ENCODE data around the gene DOCK10. TPM values are rescaled to one million over a fixed set of nuclear protein-coding genes. Genes with fewer than 3 reads are reported as not detected.

DOCK10 gene
- total and polyA plus RNA-seq, 2 donors (not counting 3 experiments of a cell fraction or from before 2014, with no cell fraction given) = 5.8 to 23.0 TPM

GRCh38 chr2:224833986-224834385 lies 208.3 kb downstream of the DOCK10 start:
- no peak overlapping the region for H3K9ac ChIP-seq (replicated peaks; ENCODE audit: extremely low read depth, insufficient read depth, low read length)
- DNase-seq (ENCODE audit: low read depth, low spot score) (no peak), FAIRE-seq (no peak)
- no peak overlapping the region for H2AFZ ChIP-seq (ENCODE audit: low read depth, low read length)
- no peaks in the 10 kb centered on the region for H4K20me1 ChIP-seq (replicated peaks; ENCODE audit: control insufficient read depth, extremely low read depth, insufficient read depth, low read length)
- H3K9me3 ChIP-seq (replicated peaks; ENCODE audit: control insufficient read depth, insufficient read depth, low read length) = no peaks in the 10 kb centered on the region
- no peaks in the 10 kb centered on the region for H3K27me3 ChIP-seq (ENCODE audit: control insufficient read depth in 2 of 2, insufficient read depth in 2 of 2, low read length in 2 of 2)
- no peaks in the 10 kb centered on the region for H3K79me2 ChIP-seq (ENCODE audit: control insufficient read depth, insufficient read depth, low read length)
- POLR2A ChIA-PET = no interaction called here
- peaks cover 29% of the 10 kb centered on the region for H3K4me1 ChIP-seq (ENCODE audit: control insufficient read depth, extremely low read depth, insufficient read depth, low read length)
- H3K4me2 ChIP-seq (ENCODE audit: insufficient read depth, low read length) = no peak overlapping the region
- dilution Hi-C loops (cut with MboI; ENCODE audit: extremely low pct_ligation_motif_present, low sequenced_read_pairs) (no loop called here), intact Hi-C loops (cut with micrococcal nuclease) (no loop called here)
- TF ChIP-seq POLR2AphosphoS5 (IDR thresholded peaks at IDR 0.05; ENCODE audit: insufficient read depth, low read depth, low read length) = no peak
- no peak for TF ChIP-seq GATA2 (IDR thresholded peaks at IDR 0.05; ENCODE audit: insufficient read depth, insufficient read length, low read depth, low read length)
- TF ChIP-seq FOS (IDR thresholded peaks at IDR 0.05; ENCODE audit: borderline replicate concordance, insufficient read depth, low read length) = no peak
- no peak for TF ChIP-seq EZH2 (IDR thresholded peaks at IDR 0.05; ENCODE audit: borderline replicate concordance, low read depth, low read length, severe bottlenecking)
- no peak for TF ChIP-seq MYC (IDR thresholded peaks at IDR 0.05; ENCODE audit: low read depth, low read length)
- no peak for TF ChIP-seq POLR2A (IDR thresholded peaks at IDR 0.05; ENCODE audit: low read depth, low read length)
- TF ChIP-seq CTCF (IDR thresholded peaks at IDR 0.05; ENCODE audit: extremely low read depth in 1 of 2, insufficient read depth in 1 of 2, low read depth in 1 of 2, low read length in 2 of 2) = no peak
- no peak for TF ChIP-seq JUN (IDR thresholded peaks at IDR 0.05; ENCODE audit: borderline replicate concordance, insufficient read depth, insufficient read length, low read depth)
- TF ChIP-seq MAX (IDR thresholded peaks at IDR 0.05; ENCODE audit: insufficient read depth, insufficient read length) = no peak
- CTCF ChIA-PET = no interaction called here
- H3K4me3 ChIP-seq (replicated peaks in 1 of 3; ENCODE audit: insufficient read depth in 1 of 3, low read depth in 1 of 3, low read length in 3 of 3) = no peak overlapping the region
- peaks cover 0 to 12% of the 10 kb centered on the region in 2 experiments for H3K36me3 ChIP-seq (ENCODE audit: control insufficient read depth in 2 of 2, extremely low read depth in 1 of 2, insufficient read depth in 2 of 2, low read length in 2 of 2)
- BruUV-seq (replicated peaks) = no TSS peak
- no peak overlapping the region for H3K27ac ChIP-seq (ENCODE audit: insufficient read depth, low read depth, low read length)
- no peaks in the 10 kb centered on the region for H3K9me1 ChIP-seq (replicated peaks; ENCODE audit: control insufficient read depth, extremely low read depth, insufficient read depth, low read length)
